BE2C (cell line): ENCODE measurements around the gene CEPT1.

Experiments used
- DNase-seq: peaks from one replicate; pipeline ENCODE4 v3.0.0-alpha.2; 2020
- H3K27me3 ChIP-seq: fragments of 250-450 bp; sonication (Bioruptor Pico); 2 replicates; pipeline ENCODE4 v1.5.1; 2020; ENCODE audit warnings: mild to moderate bottlenecking
- H3K36me3 ChIP-seq: fragments of 250-450 bp; sonication (Bioruptor Pico); 2 replicates; pipeline ENCODE4 v1.5.1; 2020; ENCODE audit warnings: mild to moderate bottlenecking
- H3K4me1 ChIP-seq: fragments of 250-450 bp; sonication (Bioruptor Pico); 2 replicates; pipeline ENCODE4 v1.5.1; 2020
- H3K4me3 ChIP-seq: 2 replicates; pipeline ENCODE4 v1.5.1; 2011; ENCODE audit warnings: low read depth, low read length
- H3K9me3 ChIP-seq: fragments of 250-450 bp; sonication (Bioruptor Pico); 2 replicates; pipeline ENCODE4 v1.5.1; 2020
- CTCF ChIP-seq: IDR thresholded peaks from 2 replicates; pipeline ENCODE4 v1.5.1; 2012; ENCODE audit warnings: mild to moderate bottlenecking, low read depth, low read length

The CEPT1 gene

DNA sequence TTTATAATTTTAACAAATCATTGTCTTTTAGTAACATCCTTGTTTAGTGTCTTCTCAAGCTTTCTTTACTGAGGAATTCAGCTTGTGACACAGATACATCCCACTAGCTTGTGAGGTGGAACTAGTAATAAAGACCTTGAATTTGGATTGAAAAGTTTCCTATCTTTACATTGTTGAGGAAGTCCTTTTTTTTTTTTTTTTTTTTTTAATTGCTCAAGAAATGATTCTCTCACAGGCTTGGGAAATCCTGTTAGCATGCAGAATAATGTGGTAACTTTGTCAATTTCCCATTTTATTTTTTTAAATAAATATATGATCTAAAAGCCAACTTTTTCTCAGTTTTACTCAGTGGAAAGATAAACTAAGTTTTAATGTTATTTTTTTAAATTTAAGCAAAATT, 44.6 kb downstream of the CEPT1 start:
- no peak for DNase-seq
- Histone ChIP-seq H3K36me3 (peaks cover 27% of the 10 kb centered on the region), H3K4me3 (no peak overlapping the region), H3K4me1 (no peaks in the 10 kb centered on the region), H3K27me3 (no peaks in the 10 kb centered on the region), H3K9me3 (no peaks in the 10 kb centered on the region)
- TF ChIP-seq CTCF = no peak

- no peaks in the 10 kb centered on the region for H3K4me1 ChIP-seq
- DNase-seq = no peak
- H3K27me3 ChIP-seq = no peaks in the 10 kb centered on the region
- peaks cover 12% of the 10 kb centered on the region for H3K36me3 ChIP-seq
- H3K4me3 ChIP-seq = no peak overlapping the region
- no peaks in the 10 kb centered on the region for H3K9me3 ChIP-seq
- no peak for TF ChIP-seq CTCF
These were observed 51.0 kb downstream of the CEPT1 start for GRCh38 chr1:111190931-111191451.

DNA sequence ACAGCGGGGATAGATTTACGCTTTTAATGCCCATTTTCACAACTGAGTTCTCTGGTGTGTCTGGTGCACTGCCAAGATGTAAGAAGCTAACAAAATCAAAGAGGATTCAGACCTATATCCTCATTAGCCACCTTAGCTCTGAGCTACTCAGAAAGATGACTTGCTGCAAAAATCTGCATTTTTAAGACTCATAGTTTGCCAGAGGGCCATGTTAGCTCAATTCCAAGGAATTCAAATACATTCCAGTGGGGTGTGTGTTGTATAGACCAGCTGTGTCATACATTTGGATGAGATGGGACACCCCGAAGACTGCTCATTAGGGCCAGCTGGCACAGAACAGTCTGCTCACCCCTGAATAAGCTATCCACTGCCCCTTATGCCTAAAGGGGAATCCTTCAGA, 51.5 kb downstream of the CEPT1 start:
- no peak for TF ChIP-seq CTCF
- Histone ChIP-seq H3K4me1 (no peaks in the 10 kb centered on the region), H3K36me3 (peaks cover 12% of the 10 kb centered on the region), H3K27me3 (no peaks in the 10 kb centered on the region), H3K9me3 (no peaks in the 10 kb centered on the region), H3K4me3 (no peak overlapping the region)
- no peak for DNase-seq

DNA sequence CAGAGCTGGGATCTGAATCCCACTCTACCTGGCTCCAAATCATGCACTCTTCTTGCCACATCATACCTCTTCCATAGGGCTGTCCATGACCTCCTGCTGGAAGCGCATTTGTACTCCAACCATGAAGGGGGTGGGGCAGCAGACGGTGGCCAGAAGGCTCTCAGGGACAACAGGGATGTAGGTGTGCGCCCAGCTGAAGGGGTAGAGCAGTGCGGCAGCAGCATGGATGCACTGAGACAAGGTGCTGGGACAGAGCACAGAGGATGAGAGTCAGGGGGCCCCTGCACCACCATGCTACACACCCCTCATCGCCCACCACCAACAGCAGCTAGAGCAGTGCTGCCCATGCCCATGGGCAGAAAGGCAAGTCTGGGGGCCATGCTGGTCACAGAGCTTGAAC, 52.1 kb downstream of the CEPT1 start:
- no peaks in the 10 kb centered on the region for H3K9me3 ChIP-seq
- no peaks in the 10 kb centered on the region for H3K4me1 ChIP-seq
- H3K27me3 ChIP-seq = no peaks in the 10 kb centered on the region
- no peak overlapping the region for H3K4me3 ChIP-seq
- no peak for TF ChIP-seq CTCF
- 0 out of 2 replicates have a peak, but pooled peaks cover 7% of the 10 kb centered on the region for H3K36me3 ChIP-seq
- DNase-seq = no peak

DNA sequence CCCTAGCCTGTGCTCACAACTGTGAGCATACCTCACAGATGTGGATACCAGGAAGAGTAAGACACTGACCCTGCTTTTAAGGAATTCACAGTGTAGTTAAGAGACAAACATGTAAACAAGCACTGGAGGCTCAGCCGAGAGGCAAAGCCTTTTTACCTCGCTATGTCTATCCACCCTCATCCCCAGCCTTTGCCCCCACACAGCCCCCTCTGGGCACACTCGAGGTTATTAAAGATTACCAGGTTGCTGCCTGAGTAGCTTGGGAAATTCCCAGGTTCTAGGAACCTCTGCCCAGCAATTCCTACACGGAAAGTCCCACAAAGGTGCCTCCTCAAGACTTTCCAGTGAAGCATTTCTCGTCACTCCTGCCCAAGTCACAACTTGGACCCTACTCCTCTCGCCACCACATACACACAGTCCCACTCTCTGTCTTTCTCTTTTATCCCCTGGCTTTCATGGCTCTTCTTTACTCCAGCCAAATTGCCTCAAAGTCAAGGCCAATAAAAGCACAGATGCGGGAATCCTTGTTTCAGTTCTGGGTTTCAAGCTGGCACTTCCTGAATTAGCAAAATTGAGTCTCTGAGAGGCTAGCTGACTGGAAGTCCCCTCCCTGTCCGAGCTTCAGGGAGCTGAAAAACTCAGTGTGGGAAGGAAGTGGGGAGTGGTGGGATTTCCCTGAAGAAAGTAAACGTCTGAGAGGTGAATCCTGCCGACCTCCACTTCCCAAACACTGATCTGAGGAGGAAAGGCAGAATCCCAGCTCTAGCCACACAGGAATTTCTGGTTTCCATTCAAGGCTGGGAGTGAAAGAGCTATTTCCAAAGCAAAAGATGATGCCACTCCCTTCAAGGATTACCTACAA, 52.9 kb downstream of the CEPT1 start:
- Histone ChIP-seq H3K36me3 (0 out of 2 replicates have a peak, but pooled peaks cover under 1% of the 10 kb centered on the region), H3K4me1 (no peaks in the 10 kb centered on the region), H3K4me3 (no peak overlapping the region), H3K27me3 (no peaks in the 10 kb centered on the region), H3K9me3 (no peaks in the 10 kb centered on the region)
- TF ChIP-seq CTCF = no peak
- no peak for DNase-seq
